Adrenal gland (tissue), 12 donors: Measurements from ENCODE around the gene CRTC1. TPM values are rescaled to one million over a fixed set of nuclear protein-coding genes. Genes with fewer than 3 reads are reported as not detected.
"Not testable (repeated sequence)": the region's sequence is repeated elsewhere in the genome, so short reads cannot be mapped to it uniquely, and the experiment has no call there.

Experiments used
- DNase-seq, 7 donors: peaks; one replicate each; pipeline ENCODE4 v3.0.0-alpha.2; 2019 to 2020
- H3K27ac ChIP-seq, 5 donors: fragments of 200-600 bp; sonication (generic) in 4 of 5; 1 replicate in 3 of 5; 2 replicates in 2 of 5; pipeline versions ENCODE4 v1.5.1 to v1.8.0; 2016 to 2020; ENCODE audit warnings: mild to moderate bottlenecking in 1 of 5
- H3K27me3 ChIP-seq: fragments of 200-600 bp; 2 replicates; pipeline ENCODE4 v1.8.0; 2021
- H3K36me3 ChIP-seq, 2 donors: fragments of 200-600 bp; replicated peaks in 1 of 2; 1 replicate in 1 of 2; 2 replicates in 1 of 2; pipeline versions ENCODE4 v1.5.1 to v1.8.0; 2018 to 2022
- H3K4me1 ChIP-seq, 2 donors: fragments of 200-600 bp; replicated peaks in 1 of 2; 1 replicate in 1 of 2; 2 replicates in 1 of 2; pipeline versions ENCODE4 v1.5.1 to v1.8.0; 2018 to 2021
- H3K4me3 ChIP-seq, 4 donors: fragments of 200-600 bp; sonication (generic) in 3 of 4; one replicate each; pipeline ENCODE4 v1.5.1; 2016 to 2018
- H3K9me3 ChIP-seq, 3 donors: fragments of 200-600 bp; sonication (generic) in 1 of 3; replicated peaks in 1 of 3; 1 replicate in 2 of 3; 2 replicates in 1 of 3; pipeline versions ENCODE4 v1.5.1 to v1.8.0; 2016 to 2021
- CTCF ChIP-seq, 6 experiments: fragments of 450-650 bp in 4 of 6; fragments of 200-600 bp in 2 of 6; sonication (generic) in 1 of 6; IDR thresholded peaks; 1 replicate in 5 of 6; 2 replicates in 1 of 6; pipeline versions ENCODE4 v1.5.1 to v1.8.0; 2016 to 2021; ENCODE audit warnings: antibody characterized with exemption in 6 of 6, mild to moderate bottlenecking in 2 of 6, moderate library complexity in 1 of 6
- POLR2A ChIP-seq, 2 donors: fragments of 450-650 bp; IDR thresholded peaks; one replicate each; pipeline ENCODE4 v1.6.1; 2017; ENCODE audit warnings: antibody characterized with exemption in 2 of 2, mild to moderate bottlenecking in 2 of 2, moderate library complexity in 1 of 2
- WGBS, 4 donors: extraction: QIAGEN DNeasy Blood & Tissue Kit in 2 of 4; methylation state at CpG; one replicate each; pipeline versions ENCODE4 v1.1.5 to v1.1.7; 2013 to 2017; 5-methylcytosine and 5-hydroxymethylcytosine counted together
- intact Hi-C, 2 donors: fragments of 100-400 bp; cut with DNase I; formaldehyde crosslinking; loops; one replicate each; pipeline versions ENCODE4 v1.14.1 to v1.15.0; 2022 to 2023
- polyA plus RNA-seq, 3 donors: library from polyadenylated mRNA; stranded (reverse); fragments of 200-250 nt in 2 of 3; fragments of 350-450 nt in 1 of 3; fragmentation: Illumina TruSeq in 1 of 3; extraction: RNeasy Lipid Tissue Mini Kit (QIAGEN cat#74804) in 1 of 3; gene quantifications; one replicate each; pipeline ENCODE4 v1.2.3, GENCODE V29; 2013 to 2014
- total RNA-seq, 9 donors: library from RNA; depleted of rRNA in 4 of 9; stranded (reverse); fragments of >200 nt in 4 of 9; fragments of 120-200 nt in 1 of 9; fragmentation: NEBNext Ultra II Directional in 1 of 9; extraction: Animal tissue kit (Norgen Biotek cat#: 25700) in 1 of 9; gene quantifications; one replicate each; pipeline versions ENCODE4 v1.1.0 to v1.2.4, GENCODE V29; 2013 to 2023
- donor health status: healthy with polysubstance abuse.
- donor health status: Bipolar disorder and iron deficiency.
- donor health status: DM: yes; HTN: yes; CAD: no.
- donor health status: DM: no; HTN: no; CAD: no.
- donor health status: DM: no; HTN: no; CAD: no.
- donor health status: DM: yes; HTN: yes; CAD: no.

Gene CRTC1
- total and polyA plus RNA-seq, 12 donors, result 3.1 to 38.1 (median 10.3) TPM

DNA sequence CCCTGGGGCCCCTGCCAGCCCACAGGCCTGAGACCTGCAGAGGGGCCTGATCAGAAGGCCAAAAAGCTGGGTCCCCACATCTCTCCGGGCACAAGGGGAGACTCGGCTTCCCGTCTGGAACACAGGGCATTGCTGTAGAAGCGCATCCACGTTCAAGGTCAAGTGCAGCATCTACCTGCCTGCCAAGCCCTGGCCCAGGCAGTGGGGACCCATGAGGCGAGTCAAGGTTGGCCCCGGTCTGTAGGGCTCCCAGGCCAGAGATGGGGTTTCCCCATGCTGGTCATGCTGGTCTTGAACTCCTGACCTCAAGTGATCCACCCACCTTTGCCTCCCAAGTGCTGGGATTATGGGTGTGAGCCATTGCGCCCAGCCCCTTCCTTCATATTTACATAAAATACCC is 121.2 kb downstream of the CRTC1 start:
- Histone ChIP-seq H3K4me3 (no peak overlapping the region), H3K4me1 (peaks cover 0 to 6% of the 10 kb centered on the region in 2 donors), H3K9me3 (no peaks in the 10 kb centered on the region), H3K27me3 (no peaks in the 10 kb centered on the region), H3K27ac (no peak overlapping the region), H3K36me3 (no peaks in the 10 kb centered on the region)
- intact Hi-C loops, result no loop called here
- WGBS, 4 donors, result 82 to 100% (median 92%) methylated on average over 1 to 8 of the region's 8 CpGs
- DNase-seq, result no peak
- TF ChIP-seq CTCF (IDR thresholded peaks at IDR 0.05) (no peak), POLR2A (IDR thresholded peaks at IDR 0.05) (no peak)

- TF ChIP-seq POLR2A (IDR thresholded peaks at IDR 0.05) (no peak), CTCF (IDR thresholded peaks at IDR 0.05) (no peak)
- WGBS, 4 donors, result 74 to 84% (median 80%) methylated on average over 17 to 19 of the region's 19 CpGs
- no peak for DNase-seq
- no peaks in the 10 kb centered on the region for H3K36me3 ChIP-seq
- H3K4me1 ChIP-seq, result peaks cover 0 to 9% of the 10 kb centered on the region in 2 donors
- intact Hi-C loops, result no loop called here
- H3K27ac ChIP-seq, result no peak overlapping the region
- H3K27me3 ChIP-seq, result no peaks in the 10 kb centered on the region
- no peak overlapping the region for H3K4me3 ChIP-seq
- no peaks in the 10 kb centered on the region for H3K9me3 ChIP-seq
Observed at GRCh38 chr19:18807861-18808331, 124.4 kb downstream of the CRTC1 start.

DNA sequence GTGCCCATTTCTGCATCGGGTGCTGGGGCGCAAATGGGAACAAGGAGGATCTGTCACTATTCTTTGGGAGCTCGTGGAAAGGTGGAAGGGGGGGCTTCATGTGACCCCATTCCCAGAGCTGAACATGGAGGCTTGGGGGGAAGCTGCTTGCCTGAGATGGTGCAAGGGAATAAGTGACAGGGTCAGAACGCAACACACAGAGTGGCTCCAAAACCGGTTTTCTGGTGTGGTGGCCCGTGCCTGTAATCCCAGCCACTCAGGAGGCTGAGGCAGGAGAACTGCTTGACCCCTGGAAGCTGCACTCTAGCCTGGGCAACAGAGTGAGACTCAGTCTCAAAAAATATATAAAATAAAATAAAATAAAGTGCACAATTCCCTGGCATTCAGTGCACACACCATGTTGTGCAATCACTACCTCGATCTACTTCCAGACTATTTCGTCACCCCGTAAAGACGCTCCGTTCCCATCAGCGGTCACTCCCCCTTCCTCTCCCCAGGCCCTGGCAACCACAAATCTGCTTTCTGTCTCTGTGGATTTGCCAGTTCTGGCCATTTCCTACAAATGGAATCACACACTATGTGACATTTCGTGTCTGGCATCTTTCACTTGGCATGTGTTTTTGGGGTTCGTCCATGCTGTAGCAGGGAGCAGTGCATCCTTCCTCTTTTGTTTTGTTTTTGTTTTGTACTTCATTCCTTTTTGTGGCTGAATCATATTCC is 125.8 kb downstream of the CRTC1 start:
- intact Hi-C loops, result no loop called here
- H3K4me1 ChIP-seq, result peaks cover 0 to 9% of the 10 kb centered on the region in 2 donors
- H3K27me3 ChIP-seq, result no peaks in the 10 kb centered on the region
- peak overlapping the region in 2 of 5 donors; percentile 34 to 44 for H3K27ac ChIP-seq
- TF ChIP-seq CTCF (IDR thresholded peaks at IDR 0.05), result no peak
- H3K4me3 ChIP-seq, result no peak overlapping the region
- peak in 6 of 7 donors; percentile 68 to 82 (median 71) for DNase-seq
- 44 to 51% (median 47%) methylated on average over 14 of the region's 14 CpGs for WGBS, 4 donors
- H3K9me3 ChIP-seq, result no peaks in the 10 kb centered on the region
- no peaks in the 10 kb centered on the region for H3K36me3 ChIP-seq

DNA sequence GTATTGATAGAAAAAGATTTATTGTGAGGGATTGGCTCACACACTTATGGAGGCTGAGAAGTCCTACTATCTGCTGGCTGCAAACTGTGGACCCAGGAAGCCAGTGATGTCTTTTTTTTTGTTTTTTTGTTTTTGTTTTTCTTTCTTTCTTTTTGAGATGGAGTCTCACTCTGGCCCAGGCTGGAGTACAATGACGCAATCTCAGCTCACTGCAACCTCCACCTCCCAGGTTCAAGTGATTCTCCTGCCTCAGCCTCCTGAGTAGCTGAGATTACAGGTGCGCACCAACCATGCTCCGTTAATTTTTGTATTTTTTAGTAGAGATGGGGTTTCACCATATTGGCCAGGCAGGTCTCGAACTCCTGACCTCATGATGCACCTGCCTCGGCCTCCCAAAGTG is 128.2 kb downstream of the CRTC1 start:
- intact Hi-C loops, H3K27me3 ChIP-seq, H3K36me3 ChIP-seq, H3K9me3 ChIP-seq, H3K4me3 ChIP-seq, H3K4me1 ChIP-seq, H3K27ac ChIP-seq, DNase-seq: not testable (repeated sequence)
- 92 to 97% (median 93%) methylated on average over 5 of the region's 5 CpGs for WGBS, 4 donors

DNA sequence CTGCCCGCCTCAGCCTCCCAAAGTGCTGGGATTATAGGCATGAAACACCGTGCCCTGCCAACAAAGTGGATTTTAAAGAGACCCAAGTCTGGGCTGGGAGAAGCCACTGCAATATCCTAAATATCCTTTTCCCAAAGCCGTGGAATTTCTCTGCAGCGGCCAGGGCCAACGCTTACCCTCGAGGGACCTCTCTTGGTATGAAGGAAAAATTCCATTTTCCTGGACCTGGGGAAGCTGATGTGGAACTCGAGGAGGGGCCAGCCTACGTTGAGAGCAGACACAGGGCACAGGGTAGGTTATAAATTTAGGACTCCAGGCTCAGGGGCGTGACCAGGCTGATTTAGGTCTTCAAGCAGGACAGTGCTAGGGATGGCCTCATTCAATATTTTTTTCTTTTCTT is 130.6 kb downstream of the CRTC1 start:
- TF ChIP-seq POLR2A (IDR thresholded peaks at IDR 0.05), result no peak
- no peak for TF ChIP-seq CTCF (IDR thresholded peaks at IDR 0.05)
- DNase-seq, result peak in 1 of 7 donors; percentile 15
- intact Hi-C loops, result no loop called here
- WGBS, 4 donors, result 49 to 59% (median 54%) methylated on average over 9 of the region's 9 CpGs
- H3K9me3 ChIP-seq, result no peaks in the 10 kb centered on the region
- no peaks in the 10 kb centered on the region for H3K27me3 ChIP-seq
- no peak overlapping the region for H3K27ac ChIP-seq
- H3K4me1 ChIP-seq, result peaks cover 0 to 9% of the 10 kb centered on the region in 2 donors
- no peak overlapping the region for H3K4me3 ChIP-seq
- no peaks in the 10 kb centered on the region for H3K36me3 ChIP-seq
